GM18520 (cell line): ENCODE results near the gene SEMA4D.
"Not testable (repeated sequence)": the region's sequence is repeated elsewhere in the genome, so short reads cannot be mapped to it uniquely, and the experiment has no call there.

ENCODE experiments used
- ATAC-seq: cut with Tn5 transposase; IDR thresholded peaks from one replicate; pipeline ENCODE4 v1.9.1; 2021; ENCODE audit not compliant: unreplicated experiment

Gene SEMA4D

DNA sequence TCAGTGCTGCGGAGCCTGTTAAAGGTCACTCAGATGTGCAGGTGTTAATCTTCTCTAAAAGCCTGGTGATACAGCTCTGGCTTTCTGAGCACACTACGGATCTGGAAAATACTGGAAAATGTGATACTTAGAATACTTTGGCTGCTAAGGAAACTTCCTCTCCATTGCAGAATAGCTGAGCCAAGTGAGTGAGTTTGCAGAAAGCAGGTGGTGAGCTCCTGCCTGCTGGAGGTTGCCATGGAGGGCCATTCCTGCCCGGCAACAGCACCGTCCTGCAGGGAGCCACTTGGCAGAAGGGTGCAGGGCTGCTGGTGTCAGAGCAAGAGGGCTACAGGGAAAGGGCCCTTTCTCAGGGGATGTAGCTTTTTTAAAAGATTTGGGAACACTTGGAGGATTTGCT, 138.9 kb downstream of the SEMA4D start:
- ATAC-seq = no peak

DNA sequence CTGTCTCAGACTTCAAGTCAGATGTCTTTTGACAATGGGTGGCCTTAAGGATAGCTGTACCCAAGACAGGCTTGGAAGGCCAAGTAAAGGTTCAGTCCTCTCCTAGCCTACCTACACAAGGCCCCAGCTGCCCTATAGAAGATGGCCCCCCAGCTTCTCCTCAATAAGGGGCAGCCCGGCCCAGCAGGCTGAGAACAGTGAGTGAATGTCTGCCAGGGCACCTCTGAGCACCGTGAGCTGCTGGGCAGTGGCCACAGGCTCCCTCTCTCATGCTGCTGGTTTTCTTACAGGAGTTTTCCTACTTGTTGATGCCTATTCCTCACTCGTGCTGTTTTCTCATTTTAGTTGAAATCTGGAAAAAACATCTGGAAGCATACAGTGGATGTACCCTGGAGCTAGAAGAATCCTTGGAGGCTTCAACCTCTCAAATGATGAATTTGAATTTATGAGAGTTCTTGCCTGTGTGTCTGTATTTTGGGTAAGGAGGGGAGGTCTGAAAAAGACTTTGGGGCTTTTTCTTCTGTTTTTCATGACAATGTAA, 139.5 kb downstream of the SEMA4D start:
- no peak for ATAC-seq

DNA sequence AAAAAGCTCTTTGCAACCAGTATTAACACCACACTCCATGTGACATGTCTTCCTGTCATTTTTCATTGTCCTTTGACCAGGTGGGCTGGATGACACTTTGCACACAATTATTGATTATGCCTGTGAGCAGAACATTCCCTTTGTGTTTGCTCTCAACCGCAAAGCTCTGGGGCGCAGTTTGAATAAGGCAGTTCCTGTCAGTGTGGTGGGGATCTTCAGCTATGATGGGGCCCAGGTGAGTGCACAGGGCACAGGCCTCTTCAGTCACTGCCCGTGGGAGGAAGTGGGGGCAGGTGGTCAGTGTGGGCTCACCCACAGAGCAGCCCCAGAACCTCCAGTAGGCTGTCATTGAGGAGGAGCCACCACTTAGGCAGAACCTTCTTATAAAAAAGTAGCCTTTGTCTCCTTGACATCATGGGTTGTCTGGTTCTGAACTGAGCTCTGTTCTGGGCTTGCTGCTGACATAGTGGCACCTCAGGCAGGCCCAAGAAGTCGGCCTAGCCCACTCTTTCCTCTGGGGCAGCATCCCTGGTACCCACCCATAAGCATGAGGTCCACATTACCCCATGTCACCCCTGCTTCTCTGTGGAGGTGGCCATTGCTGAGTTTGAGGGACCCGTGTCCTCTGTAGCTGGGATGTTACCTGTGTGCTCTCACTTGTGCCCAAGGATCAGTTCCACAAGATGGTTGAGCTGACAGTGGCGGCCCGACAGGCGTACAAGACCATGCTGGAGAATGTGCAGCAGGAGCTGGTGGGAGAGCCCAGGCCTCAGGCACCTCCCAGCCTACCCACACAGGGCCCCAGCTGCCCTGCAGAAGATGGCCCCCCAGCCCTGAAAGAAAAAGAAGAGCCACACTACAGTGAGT, 140.3 kb downstream of the SEMA4D start:
- no peak for ATAC-seq

DNA sequence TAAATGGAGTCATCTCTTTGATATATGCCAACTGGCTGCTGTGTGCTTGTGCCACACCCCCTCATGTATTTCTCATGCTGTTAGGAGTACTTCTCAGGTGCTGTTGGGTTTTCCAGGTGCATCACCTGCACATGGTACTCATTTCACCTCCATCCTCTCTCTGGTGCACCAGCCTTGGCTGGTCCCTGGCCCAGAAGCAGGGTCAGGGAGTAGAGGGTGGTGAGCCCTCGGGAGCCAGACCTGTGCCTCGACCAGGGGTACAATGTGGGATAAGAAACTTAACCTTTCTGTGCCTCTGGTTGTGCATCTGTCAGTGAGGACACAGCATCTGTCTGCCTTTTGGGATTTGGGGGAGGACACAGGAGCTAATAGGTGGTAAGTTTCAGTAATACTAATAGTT, 141.1 kb downstream of the SEMA4D start:
- ATAC-seq = no peak

DNA sequence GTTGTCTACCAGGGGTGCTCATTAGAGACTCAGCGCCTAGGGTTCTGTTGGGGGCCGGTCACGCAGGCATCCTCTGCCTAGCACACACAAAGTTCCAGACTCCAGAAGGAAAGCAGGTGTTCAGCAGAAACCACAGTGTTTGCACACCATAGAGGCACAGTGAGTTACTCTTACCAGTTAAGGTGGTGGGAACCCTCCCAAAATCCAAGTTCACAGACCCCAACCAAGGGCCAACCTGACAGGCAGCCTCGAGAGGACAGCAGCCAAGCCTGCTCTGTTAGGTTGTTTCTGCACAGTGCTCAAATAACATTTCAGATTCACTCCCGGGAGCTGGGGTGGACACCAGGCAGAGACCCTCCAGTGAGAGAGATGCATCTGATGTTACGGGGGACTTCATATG, 143.4 kb downstream of the SEMA4D start:
- ATAC-seq = no peak

DNA sequence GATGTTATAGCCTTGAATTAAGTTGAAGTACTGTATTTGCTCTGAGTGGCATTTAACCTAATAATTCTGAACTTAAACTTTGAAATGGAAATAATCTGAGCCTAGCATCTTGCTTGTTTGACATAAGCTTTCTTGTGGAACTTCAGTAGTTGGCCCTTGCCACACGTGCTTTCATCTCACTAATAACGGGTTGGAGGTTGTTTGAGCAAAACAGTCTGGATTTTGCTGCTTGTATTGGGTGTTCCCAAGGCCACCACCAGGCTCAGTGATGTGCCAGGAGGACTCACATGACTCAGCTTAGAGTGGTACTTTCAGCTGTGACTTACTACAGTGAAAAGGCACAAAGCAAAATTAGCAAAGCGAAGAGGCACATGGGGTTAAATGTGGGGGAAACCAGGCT, 143.9 kb downstream of the SEMA4D start:
- ATAC-seq = no peak

DNA sequence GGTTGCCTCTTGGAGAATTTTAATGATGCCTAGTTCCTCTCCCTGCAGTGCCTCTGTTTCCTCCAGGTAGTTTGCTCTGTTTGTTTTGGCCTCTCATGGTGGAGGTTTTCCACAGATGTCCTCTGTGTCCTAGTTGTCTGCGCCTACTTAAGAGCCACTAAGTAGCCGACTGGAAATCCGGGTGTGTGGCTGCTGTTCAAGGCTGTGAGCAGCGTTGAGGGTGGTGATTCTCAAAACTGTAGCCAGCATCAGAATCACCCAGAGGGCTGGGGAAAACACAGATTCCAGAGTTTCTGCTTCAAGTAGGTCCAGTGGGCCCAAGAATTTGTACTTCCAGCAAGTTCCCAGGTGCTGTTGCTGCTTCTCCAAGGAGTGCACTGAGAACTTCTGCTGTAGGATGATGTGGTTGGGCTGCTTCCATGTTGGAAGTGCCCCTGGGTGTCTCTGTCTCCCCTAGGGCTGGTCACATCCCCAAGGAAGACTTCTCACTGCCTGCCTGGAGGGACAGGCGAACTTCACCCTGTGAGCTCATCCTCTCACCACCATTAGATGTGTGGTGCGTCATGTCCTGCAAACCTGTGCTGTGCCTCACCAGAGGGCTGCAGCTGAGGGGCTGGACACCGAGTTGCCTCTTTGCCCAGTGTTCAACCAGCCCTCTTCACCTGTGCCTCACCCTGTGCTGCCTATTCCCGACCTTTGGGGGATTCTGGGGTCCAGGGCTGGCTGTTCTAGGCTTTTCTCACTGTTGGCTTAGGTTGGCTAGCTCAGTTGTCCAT, 144.9 kb downstream of the SEMA4D start:
- ATAC-seq = no peak

DNA sequence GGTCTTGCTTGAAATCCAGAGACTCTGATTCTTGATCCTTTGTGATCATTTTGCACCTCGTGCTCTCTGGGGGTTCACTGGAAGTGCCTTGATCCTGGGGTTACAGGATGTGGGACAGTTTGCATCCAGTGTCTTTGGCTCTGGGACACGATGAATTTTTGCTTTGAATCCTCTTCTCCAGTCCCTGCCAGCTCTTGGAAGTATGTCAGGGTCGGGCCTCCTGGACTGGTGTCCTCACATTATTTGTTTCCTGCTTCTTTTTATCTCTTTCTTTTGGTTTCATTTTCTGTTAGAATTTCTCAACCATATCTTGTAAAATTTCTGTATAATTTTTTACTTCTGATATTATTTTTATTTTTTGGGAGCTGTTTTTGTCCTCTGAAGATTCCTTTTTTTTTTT, 145.5 kb downstream of the SEMA4D start:
- no peak for ATAC-seq

DNA sequence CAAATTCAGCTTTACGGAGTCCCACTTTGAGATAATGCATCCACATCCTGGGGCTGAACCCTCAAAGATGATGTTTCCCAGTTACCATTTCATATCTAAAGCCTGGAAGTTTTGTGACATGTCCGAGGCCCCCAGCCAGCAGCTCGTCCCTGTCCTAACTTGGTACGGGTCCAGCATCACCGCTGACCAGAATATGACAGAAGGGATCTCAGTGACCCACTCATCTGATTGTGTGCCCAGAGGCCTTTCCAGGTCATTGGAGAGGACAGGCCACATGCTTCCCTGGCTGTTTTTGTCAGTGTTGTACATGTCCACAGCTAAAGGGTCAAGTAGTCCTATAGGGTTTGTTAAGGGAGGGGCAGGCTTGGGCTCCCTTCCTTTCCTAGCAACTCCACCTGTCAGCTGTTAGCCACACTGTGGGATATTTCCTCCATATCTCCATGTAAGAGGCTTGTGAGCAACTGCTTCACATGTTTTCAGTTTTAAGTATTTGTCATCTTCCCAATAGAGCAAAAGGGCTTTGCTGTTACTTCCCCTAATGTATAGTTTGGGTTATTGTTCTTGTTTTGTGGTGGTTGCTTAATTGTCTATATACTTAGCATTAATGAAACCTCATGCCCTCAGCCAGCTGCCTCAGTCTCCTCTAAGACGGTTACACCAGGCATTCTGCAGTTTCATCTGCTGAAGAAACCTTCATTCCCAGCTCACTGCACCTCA, 146.2 kb downstream of the SEMA4D start:
- ATAC-seq = no peak

DNA sequence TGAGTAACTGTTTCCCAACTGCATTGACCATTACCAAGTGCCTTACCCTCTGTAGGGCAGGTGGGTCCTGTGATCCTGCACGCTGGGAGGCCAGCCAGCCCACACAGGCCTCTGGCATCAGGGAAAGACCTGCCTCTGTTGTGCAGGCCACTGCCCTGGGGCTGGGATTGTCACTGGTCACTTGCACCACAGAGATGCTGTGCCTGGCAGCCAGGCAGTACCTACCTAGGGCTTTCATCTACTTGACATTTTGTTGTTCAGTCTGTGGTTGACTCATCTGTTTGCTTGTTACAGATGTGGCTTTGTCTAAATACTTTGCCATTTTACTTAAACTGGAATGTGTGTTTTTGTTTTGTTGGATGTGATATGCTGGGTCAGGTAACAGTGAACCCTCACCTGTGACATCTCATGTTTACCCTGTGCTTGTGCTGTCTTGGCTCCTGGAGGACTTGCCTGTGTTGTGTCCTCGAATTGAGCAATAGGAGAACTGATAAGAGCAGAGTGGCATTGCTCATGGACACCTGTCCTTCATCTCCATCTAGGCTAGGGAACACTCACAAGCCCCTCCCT, 146.8 kb downstream of the SEMA4D start:
- ATAC-seq = no peak

DNA sequence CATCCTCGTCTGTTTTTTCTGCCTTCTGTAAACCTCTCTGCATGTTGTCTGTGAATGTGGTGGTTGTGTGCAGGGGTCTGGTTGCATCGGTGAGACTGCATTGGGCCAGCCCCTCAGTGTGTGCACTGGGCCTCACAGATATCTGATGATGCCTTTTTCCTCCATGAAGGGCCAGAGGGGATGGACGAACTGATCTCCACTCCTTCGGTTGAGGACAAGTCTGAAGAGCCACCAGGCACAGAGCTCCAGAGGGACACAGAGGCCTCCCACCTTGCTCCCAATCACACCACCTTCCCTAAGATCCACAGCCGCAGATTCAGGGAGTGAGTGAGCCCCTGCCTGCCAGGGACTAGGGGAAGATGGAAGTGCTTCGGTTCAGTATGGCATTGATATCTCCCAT, 148.3 kb downstream of the SEMA4D start:
- no peak for ATAC-seq

DNA sequence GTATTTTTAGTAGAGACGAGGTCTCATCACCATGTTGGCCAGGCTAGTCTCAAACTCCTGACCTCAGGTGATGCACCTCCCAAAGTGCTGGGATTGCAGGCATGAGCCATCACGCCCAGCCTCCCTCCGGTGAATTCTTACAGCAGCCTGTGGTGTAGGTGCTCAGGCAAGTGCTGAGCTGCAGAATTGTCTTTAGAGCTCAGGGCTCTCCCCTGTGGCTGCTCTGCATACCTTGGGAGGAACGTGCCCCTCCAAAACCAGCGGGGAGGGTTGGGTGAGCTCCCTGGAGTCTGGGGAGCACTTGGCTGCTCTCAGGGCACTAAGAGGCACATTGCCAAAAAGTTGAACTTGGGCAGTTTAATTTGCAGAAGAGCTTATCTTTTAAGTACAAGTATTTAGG, 150.3 kb downstream of the SEMA4D start:
- no peak for ATAC-seq

DNA sequence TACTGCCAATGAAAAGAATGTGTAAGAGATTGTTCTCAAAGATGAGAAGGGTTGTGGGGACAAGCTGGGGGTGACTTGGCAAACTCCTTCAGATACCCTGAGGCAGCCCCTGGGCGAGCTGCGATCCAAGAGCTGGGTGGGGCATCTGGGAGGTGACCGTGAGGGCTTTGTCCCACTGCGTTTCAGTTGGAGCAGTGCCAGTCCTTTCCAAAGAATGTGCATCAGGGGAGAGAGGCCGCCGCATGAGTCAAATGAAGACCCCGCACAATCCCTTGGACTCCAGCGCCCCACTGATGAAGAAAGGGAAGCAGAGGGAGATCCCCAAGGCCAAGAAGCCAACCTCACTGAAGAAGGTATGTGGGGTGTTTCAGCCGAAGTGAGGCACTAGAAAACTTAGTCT, 151.2 kb downstream of the SEMA4D start:
- ATAC-seq = no peak

DNA sequence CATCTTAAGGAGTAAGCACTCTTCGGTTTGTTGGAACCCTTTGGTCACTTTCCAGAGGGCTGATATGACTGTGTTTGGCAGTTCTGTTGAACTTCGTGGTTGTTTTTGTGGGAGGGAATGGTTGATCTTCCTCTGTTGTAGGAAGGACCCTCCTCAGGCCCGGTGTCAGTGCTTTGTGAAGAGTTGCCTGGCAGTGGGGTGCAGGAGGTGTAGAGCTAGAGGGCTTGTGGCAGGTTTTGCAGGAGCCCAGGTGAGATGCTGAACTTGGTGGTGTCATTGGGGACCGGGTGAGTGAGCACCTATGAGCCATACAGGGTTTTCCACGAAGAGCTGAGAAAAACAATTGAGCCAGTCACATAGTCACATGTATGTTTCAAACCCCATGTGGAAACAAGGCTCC, 152.4 kb downstream of the SEMA4D start:
- no peak for ATAC-seq

DNA sequence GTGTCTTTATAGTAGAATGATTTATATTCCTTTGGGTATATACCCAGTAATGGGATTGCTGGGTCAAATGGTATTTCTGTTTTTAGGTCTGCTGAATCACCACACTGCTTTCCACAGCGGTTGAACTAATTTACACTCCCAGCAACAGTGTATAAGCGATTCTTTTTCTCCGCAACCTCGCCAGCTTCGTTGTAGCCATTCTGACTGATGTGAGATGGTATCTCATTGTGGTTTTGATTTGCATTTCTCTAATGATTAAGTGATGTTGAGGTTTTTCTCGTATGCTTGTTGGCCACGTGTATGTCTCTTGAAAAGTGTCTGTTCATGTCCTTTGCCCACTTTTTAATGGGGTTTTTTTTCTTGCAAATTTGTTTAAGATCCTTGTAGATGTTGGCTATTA, 154.1 kb downstream of the SEMA4D start:
- ATAC-seq = not testable (repeated sequence)

DNA sequence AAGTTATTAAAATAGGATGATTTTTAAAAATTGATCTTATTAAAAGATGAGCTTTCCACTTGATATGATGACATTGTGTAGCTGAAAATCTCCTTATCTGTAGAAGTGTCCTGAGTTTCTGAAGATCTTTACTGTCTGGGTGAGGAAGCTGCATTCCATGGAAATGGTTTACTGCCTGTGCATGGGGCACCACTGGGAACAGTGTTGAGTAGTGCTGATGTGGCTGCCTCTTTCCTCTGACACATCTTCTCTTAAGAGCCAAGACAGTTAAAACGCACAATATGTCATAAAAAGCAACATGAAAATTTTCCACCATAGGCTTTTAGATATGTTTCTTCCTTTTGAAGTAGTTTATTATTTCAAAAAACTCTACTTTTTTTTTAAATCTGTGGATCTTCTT, 155.0 kb downstream of the SEMA4D start:
- no peak for ATAC-seq

DNA sequence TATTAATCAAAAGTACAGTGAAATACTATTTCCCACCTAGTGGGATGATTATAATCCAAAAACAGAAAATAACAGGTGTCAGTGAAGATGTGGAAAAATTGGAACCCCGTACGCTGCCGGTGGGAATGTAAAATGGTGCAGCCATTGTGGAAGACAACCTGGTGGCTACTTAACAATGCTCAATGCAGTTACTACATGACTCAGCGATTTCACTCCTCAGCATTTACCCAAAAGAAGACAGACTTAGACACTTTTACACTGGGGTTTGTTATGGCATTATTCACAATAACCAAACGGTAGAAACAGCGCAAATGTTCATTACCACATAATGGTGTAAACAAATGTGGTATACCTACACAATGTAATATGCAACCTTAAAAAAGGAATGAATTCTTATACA, 155.7 kb downstream of the SEMA4D start:
- ATAC-seq = no peak

DNA sequence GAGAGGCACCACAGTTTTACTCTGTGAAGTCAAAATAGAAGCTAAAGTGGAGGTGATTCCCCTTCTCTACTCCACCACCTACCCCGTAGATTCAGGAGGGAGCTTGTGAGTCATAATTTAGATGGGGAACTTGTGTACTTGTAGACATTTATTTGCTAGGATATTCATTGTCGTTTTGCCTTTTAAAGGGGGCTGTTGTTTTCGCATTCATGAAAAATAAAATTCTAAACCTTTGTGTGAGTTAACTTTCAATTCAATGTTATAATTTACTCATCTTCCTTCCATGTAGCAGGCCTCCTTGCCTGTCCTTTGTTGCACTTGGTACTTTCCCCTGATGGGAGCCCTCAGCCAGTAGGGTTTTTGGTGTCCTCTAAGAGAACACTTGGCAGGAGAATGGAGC, 157.6 kb downstream of the SEMA4D start:
- ATAC-seq = no peak

DNA sequence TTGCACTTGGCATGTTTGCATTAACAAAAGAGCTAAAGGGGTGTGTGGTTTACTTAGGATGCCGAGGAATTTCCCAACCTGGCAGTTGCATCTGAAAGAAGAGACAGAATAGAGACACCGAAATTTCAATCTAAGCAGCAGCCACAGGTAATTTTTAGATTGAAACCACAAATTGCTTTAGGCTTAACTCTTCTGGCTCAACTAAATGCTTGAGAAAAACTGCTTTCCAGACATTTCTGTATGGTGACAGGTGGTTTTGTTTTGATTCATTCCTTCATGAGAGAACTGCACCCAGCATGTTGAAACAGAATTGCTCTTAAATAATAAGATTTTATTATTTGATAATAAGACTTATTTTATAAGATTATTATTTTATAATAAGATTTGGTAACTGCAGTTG, 158.1 kb downstream of the SEMA4D start:
- ATAC-seq = no peak

DNA sequence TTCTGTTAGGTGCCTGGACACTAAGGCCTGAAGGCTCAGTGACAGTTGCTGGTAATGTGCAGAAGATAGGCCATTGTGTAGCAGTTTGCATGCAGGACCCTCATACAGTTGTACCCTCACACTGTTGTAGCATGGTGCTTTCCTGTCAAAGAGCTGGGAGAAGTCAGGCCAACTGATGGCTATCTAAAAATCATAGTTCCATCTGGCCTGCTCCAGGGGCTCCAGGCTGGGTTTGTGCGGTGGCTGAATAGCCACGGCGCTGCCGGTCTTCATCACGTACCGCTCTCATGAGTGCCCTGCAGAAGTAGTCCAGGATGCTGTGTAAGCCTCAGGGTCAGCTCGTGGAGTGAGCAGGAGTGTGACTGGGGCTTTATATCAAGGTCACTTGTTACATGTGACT, 167.4 kb downstream of the SEMA4D start:
- no peak for ATAC-seq

DNA sequence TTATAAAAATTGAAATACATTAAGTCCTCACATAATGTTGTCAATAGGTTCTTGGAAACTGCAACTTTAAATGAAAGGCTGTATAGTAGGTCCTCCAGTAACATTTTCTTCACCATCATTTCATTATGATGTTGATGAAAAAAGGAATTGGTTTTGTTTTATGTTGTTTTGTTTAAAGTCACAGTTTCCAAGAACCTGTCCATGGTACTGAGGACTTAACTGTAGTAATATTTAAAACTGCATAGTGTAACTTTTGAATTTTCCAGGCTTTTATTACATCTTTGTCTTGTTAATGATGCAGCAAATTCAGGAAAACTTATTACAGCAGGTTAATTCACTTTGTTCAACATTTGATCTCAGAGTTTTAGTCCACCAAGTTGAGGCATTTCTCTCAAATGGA, 168.0 kb downstream of the SEMA4D start:
- no peak for ATAC-seq
